Gastroesophageal sphincter (tissue), 3 donors: ENCODE results near the gene SDHA.

Experiments
- CTCF ChIP-seq, 4 experiments: fragments of 200-600 bp in 2 of 4; fragments of 450-650 bp in 2 of 4; sonication (generic) in 1 of 4; IDR thresholded peaks; one replicate each; pipeline ENCODE4 v1.5.1; 2017 to 2019; ENCODE audit warnings: antibody characterized with exemption in 4 of 4, mild to moderate bottlenecking in 2 of 4, moderate library complexity in 2 of 4
- EP300 ChIP-seq: sonication (generic); formaldehyde crosslinking; IDR thresholded peaks from one replicate; pipeline ENCODE4 v1.6.1; 2017; ENCODE audit warnings: antibody characterized with exemption, mild to moderate bottlenecking
- POLR2A ChIP-seq, 2 donors: fragments of 450-650 bp; IDR thresholded peaks; one replicate each; pipeline ENCODE4 v1.6.1; 2017; ENCODE audit warnings: antibody characterized with exemption in 2 of 2, mild to moderate bottlenecking in 2 of 2, moderate library complexity in 1 of 2
- POLR2AphosphoS5 ChIP-seq: sonication (generic); formaldehyde crosslinking; IDR thresholded peaks from one replicate; pipeline ENCODE4 v1.6.1; 2017; ENCODE audit warnings: antibody characterized with exemption

GRCh38 chr5:170971-171800 is 46.9 kb upstream of the SDHA start:
- TF ChIP-seq POLR2A (IDR thresholded peaks at IDR 0.05): no peak
- no peak for TF ChIP-seq CTCF (IDR thresholded peaks at IDR 0.05)
- TF ChIP-seq POLR2AphosphoS5: no peak
- no peak for TF ChIP-seq EP300
